Thyroid gland (tissue), 4 donors: ENCODE results near the gene CCNC.

Experiments
- POLR2A ChIP-seq, 2 donors: fragments of 450-650 bp; IDR thresholded peaks; one replicate each; pipeline ENCODE4 v1.6.1; 2017; ENCODE audit warnings: antibody characterized with exemption in 2 of 2, mild to moderate bottlenecking in 2 of 2, moderate library complexity in 1 of 2
- TF ChIP-seq, protein P1 (sequence below), 6 experiments: fragments of 200-600 bp in 3 of 6; fragments of 450-650 bp in 3 of 6; sonication (generic) in 3 of 6; IDR thresholded peaks; one replicate each; pipeline ENCODE4 v1.5.1; 2016 to 2019; ENCODE audit warnings: antibody characterized with exemption in 6 of 6, mild to moderate bottlenecking in 2 of 6, inconsistent platforms in 1 of 6, moderate library complexity in 1 of 6

DNA sequence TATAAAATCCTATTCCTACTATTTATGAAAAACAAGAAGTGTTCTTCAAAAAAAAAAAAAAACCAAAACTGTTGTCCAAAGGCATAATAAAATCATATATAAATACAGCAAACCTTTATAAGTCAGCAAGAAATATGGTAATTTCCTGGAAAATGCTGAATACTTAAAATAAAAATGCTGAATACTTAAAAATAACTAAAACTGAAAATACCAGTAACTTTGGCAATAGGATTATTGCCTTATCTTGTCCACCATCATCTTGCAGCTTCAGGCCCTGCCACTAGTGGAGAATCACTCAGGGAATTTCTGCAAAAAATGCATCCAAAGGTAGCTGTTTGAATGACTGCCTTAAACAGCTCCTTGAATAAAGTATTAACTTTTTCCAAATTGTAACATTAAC is 24.5 kb downstream of the CCNC start:
- no peak for TF ChIP-seq POLR2A (IDR thresholded peaks at IDR 0.05)
- TF ChIP-seq, protein P1, sequence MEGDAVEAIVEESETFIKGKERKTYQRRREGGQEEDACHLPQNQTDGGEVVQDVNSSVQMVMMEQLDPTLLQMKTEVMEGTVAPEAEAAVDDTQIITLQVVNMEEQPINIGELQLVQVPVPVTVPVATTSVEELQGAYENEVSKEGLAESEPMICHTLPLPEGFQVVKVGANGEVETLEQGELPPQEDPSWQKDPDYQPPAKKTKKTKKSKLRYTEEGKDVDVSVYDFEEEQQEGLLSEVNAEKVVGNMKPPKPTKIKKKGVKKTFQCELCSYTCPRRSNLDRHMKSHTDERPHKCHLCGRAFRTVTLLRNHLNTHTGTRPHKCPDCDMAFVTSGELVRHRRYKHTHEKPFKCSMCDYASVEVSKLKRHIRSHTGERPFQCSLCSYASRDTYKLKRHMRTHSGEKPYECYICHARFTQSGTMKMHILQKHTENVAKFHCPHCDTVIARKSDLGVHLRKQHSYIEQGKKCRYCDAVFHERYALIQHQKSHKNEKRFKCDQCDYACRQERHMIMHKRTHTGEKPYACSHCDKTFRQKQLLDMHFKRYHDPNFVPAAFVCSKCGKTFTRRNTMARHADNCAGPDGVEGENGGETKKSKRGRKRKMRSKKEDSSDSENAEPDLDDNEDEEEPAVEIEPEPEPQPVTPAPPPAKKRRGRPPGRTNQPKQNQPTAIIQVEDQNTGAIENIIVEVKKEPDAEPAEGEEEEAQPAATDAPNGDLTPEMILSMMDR (IDR thresholded peaks at IDR 0.05): no peak
